Mesangial cell (primary cell): ENCODE data around the gene CNST. TPM values are rescaled to one million over a fixed set of nuclear protein-coding genes. Genes with fewer than 3 reads are reported as not detected.

Experiments
- total RNA-seq: library from RNA; depleted of rRNA; stranded (reverse); fragments of >200 nt; gene quantifications from 2 replicates; pipeline ENCODE4 v1.2.3, GENCODE V29; 2015

Gene CNST
- 5.1 and 8.4 TPM in 2 replicates for total RNA-seq

GRCh38 chr1:246566128-246566812 is at the start of gene CNST, which contains the start of gene TFB2M:
CNST (plus strand) TSS chr1:246566456; CDS start chr1:246591563, 25,107 bp downstream.
TFB2M (minus strand) TSS chr1:246566261; CDS start chr1:246566138, 123 bp downstream.

Other genes starting within 250 kb of the CNST start
- 18.1 and 21.4 TPM in 2 replicates for gene SMYD3, start 59.2 kb upstream of the CNST start, total RNA-seq
- 8.2 and 8.6 TPM in 2 replicates for gene TFB2M, start 195 bp upstream of the CNST start, total RNA-seq
- gene SCCPDH, start 158.0 kb downstream of the CNST start, total RNA-seq, result 34.7 and 48.0 TPM in 2 replicates